HG03060 (cell line): ENCODE data around the gene GORASP2.
A peak's percentile ranks its signal among the peaks of the same experiment; 100 is the strongest.

Experiments
- ATAC-seq: cut with Tn5 transposase; IDR thresholded peaks from one replicate; pipeline ENCODE4 v1.9.1; 2021; ENCODE audit warnings: low read depth, moderate number of reproducible peaks; ENCODE audit not compliant: unreplicated experiment

The GORASP2 gene

DNA sequence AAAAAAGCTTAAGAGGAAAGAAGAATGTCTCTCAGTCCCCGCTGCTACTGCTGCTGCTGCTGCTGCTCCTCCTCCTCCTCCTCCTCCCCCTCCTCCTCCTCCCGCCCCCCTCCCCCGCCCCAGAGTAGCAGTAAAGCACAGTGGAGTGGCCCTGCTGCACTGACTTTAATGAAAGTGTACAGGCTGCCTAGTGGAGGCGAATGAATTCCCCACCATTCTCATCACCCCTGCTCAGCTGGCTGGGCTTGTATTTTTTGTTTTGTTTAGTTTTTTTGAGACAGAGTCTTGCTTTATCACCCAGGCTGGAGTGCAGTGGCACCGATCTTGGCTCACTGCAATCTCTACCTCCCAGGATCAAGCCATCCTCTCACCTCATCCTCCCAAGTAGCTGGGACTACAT, 34.3 kb downstream of the GORASP2 start:
- ATAC-seq = no peak

DNA sequence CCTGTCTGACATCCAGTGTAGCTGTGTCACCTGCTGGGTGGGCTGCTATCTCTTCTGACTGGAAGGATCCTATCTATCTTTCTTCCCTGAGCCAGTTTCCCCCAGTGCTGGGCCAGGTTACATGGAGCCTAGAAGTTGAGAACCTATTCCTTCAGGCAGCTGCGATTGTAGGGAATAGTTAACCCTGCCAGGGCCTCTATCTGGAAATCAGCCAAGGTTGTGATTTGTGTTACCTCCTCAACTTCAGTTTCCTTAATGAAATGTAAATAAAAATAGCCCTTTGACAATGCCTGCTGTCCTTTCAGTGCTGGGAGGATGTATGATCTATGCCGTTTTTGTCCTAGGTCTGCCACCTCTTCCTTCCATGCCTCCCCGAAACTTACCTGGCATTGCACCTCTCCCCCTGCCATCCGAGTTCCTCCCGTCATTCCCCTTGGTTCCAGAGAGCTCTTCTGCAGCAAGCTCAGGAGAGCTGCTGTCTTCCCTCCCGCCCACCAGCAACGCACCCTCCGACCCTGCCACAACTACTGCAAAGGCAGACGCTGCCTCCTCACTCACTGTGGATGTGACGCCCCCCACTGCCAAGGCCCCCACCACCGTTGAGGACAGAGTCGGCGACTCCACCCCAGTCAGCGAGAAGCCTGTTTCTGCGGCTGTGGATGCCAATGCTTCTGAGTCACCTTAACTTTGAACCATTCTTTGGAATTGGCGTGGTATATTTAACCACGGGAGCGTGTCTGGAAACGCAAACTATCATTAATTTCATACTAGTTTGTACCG, 36.6 kb downstream of the GORASP2 start:
- no peak for ATAC-seq

- ATAC-seq = no peak
Observed at GRCh38 chr2:170966648-170967396, 37.8 kb downstream of the GORASP2 start.

GRCh38 chr2:170967553-170967952, 38.5 kb downstream of the GORASP2 start:
- ATAC-seq = no peak

- no peak for ATAC-seq
Observed at GRCh38 chr2:170968205-170969003, 39.4 kb downstream of the GORASP2 start.

DNA sequence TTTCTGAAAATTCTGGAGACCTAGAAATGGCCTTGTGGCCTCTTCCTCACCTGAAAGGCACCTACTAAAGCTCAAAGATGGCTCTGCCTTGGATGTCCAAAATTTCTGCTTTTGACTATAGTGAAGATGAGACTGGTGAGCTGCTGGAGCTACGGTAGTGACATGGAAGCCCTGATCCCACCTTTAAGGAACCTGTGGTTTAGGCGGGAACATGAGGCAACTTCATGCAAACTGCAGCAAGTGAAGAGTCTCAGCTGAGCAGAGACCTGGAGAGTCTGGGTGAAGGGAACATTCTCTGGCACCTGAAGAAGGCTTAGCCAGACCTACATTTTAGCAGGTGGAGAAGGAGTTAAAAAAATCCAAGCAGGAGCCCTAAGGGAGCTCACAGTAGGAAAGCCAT, 40.0 kb downstream of the GORASP2 start:
- ATAC-seq = no peak

DNA sequence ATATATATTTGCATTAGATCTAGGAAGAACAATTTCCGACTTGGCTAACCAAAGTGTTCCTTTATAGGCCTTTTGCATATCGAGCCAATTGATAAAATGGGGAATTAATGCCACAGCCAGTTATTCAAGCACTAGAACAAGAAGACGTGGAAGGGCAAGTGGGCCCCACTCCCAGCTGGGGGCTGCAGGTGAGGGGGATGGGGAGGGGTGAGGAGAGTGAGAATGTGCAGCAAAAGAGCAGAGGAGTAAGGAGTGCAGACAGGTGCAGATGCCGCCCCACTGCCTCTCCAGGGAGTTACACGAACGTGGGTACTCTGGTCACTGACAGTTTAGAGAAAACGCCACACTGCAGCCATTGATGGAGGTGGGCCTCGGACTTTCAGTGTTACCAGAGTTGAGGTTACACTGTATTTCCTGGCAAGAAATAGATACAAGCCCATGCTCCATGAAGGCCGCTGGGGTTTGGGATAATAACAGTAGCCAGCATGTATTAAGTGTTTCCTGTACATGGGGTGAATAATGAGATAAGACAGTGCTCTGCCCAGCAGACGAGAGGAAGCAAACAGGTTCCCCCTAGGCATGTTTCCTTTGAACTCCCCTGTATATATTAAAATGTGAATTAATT, 40.9 kb downstream of the GORASP2 start:
- ATAC-seq = no peak

DNA sequence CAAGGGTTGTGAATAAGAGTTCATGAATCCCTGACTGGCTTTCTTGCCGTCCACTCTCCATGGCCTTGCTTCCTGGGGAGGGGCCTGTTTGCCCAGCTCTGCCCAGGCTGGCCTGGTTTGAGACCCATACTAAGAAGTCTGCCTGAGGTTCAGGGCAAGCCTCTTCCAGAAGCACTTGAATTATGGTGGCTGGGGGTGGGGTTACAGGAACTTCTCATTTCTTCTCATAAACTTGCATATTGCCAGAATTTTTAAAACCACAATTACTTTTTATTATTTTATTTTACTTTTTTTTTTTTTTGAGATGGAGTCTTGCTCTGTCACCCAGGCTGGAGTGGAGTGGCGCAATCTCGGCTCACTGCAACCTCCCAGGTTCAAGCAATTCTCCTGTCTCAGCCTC, 42.0 kb downstream of the GORASP2 start:
- ATAC-seq = no peak

GRCh38 chr2:170972296-170973224, 43.5 kb downstream of the GORASP2 start:
- no peak for ATAC-seq

- ATAC-seq = no peak
Observed at GRCh38 chr2:170973225-170973491, 44.1 kb downstream of the GORASP2 start.

GRCh38 chr2:170973492-170974303, 44.6 kb downstream of the GORASP2 start:
- peak; percentile 63 for ATAC-seq

- no peak for ATAC-seq
Observed at GRCh38 chr2:170974304-170974993, 45.4 kb downstream of the GORASP2 start.

DNA sequence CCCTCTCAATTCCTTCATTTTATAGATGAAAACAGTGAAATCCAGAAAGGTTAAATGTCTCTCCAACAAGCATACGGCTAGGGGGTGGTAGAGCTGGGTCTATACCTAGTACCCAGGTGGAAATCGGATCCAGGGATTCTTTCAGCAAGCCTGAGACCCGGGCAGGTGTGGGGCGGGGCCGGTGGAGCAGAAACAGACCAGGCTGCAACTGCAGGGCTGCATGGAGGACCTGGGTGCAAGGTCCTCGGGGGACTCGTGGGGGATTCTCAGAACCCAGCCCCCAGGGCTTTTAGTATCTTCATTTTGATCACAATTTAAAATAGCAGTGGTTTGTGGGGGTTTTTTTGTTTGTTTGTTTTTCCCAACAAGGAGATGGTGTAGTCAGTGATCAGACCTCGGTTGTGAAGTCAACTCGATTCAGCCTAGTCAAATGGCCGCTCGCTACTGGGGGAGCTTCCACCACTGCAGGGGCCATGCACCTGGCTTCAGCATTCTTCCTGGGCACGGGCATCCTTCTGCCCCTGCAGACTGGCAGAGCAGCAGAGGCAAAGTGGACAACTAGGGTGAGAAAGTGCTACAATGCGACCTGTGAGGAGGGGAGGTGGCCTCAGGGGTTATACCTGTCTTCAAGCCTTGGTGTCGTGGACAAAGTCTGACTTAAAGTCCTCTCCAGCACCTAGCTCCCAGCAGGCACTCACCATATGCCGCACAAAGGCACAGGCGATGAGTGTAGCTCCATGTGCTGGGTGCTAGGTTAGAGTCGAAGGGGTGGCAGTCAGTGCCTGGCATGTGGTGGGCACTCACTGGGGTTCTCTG, 46.3 kb downstream of the GORASP2 start:
- no peak for ATAC-seq

- no peak for ATAC-seq
Observed at GRCh38 chr2:170975943-170976270, 46.9 kb downstream of the GORASP2 start.

GRCh38 chr2:170984079-170984478, 55.0 kb downstream of the GORASP2 start:
- no peak for ATAC-seq

- no peak for ATAC-seq
Observed at GRCh38 chr2:170985407-170985806, 56.4 kb downstream of the GORASP2 start.

GRCh38 chr2:170986566-170987258, 57.7 kb downstream of the GORASP2 start:
- ATAC-seq = no peak
